Endothelial cell of umbilical vein (primary cell): ENCODE measurements around the gene SYCP3.

Source experiments
- EZH2 ChIP-seq: IDR thresholded peaks from 2 replicates; pipeline ENCODE4 v1.6.1; 2012; ENCODE audit warnings: borderline replicate concordance, low read depth, mild to moderate bottlenecking, moderate library complexity, low read length, inconsistent platforms; ENCODE audit not compliant: severe bottlenecking
- GATA2 ChIP-seq: IDR thresholded peaks from 2 replicates; pipeline ENCODE4 v1.7.0; 2011; ENCODE audit warnings: low read depth, mild to moderate bottlenecking, moderate library complexity, mixed read lengths, low read length; ENCODE audit not compliant: insufficient read length, insufficient read depth
- JUN ChIP-seq: IDR thresholded peaks from 2 replicates; pipeline ENCODE4 v1.6.1; 2011; ENCODE audit warnings: borderline replicate concordance, low read depth; ENCODE audit not compliant: insufficient read length, insufficient read depth
- MYC ChIP-seq: IDR thresholded peaks from one replicate; pipeline ENCODE4 v1.6.1; 2011; ENCODE audit warnings: mild to moderate bottlenecking, low read depth, low read length
- POLR2A ChIP-seq: IDR thresholded peaks from 2 replicates; pipeline ENCODE4 v1.6.1; 2012; ENCODE audit warnings: low read depth, mild to moderate bottlenecking, control low read depth, low read length
- POLR2AphosphoS5 ChIP-seq: IDR thresholded peaks from 2 replicates; pipeline ENCODE4 v1.6.1; 2012; ENCODE audit warnings: low read depth, mild to moderate bottlenecking, control low read depth, low read length, moderate library complexity; ENCODE audit not compliant: insufficient read depth
- TF ChIP-seq, protein P1 (sequence below), 2 donors: IDR thresholded peaks; 1 replicate in 1 of 2; 2 replicates in 1 of 2; pipeline ENCODE4 v1.5.1; 2011; ENCODE audit warnings: low read length in 2 of 2, mild to moderate bottlenecking in 2 of 2, moderate library complexity in 2 of 2, control low read depth in 1 of 2, inconsistent platforms in 1 of 2, low read depth in 1 of 2; ENCODE audit not compliant: insufficient read depth in 1 of 2; ENCODE audit errors: extremely low read depth in 1 of 2
- TF ChIP-seq, protein P2 (sequence below): IDR thresholded peaks from 2 replicates; pipeline ENCODE4 v1.6.1; 2011; ENCODE audit not compliant: insufficient read depth, insufficient read length

- TF ChIP-seq GATA2 (no peak), EZH2 (no peak), POLR2A (no peak), POLR2AphosphoS5 (no peak), JUN (no peak), MYC (no peak)
- TF ChIP-seq, protein P1, sequence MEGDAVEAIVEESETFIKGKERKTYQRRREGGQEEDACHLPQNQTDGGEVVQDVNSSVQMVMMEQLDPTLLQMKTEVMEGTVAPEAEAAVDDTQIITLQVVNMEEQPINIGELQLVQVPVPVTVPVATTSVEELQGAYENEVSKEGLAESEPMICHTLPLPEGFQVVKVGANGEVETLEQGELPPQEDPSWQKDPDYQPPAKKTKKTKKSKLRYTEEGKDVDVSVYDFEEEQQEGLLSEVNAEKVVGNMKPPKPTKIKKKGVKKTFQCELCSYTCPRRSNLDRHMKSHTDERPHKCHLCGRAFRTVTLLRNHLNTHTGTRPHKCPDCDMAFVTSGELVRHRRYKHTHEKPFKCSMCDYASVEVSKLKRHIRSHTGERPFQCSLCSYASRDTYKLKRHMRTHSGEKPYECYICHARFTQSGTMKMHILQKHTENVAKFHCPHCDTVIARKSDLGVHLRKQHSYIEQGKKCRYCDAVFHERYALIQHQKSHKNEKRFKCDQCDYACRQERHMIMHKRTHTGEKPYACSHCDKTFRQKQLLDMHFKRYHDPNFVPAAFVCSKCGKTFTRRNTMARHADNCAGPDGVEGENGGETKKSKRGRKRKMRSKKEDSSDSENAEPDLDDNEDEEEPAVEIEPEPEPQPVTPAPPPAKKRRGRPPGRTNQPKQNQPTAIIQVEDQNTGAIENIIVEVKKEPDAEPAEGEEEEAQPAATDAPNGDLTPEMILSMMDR (IDR thresholded peaks at IDR 0.05; ENCODE audit: extremely low read depth in 1 of 2, insufficient read depth in 1 of 2, low read depth in 1 of 2, low read length in 2 of 2) = no peak
- TF ChIP-seq, protein P2, sequence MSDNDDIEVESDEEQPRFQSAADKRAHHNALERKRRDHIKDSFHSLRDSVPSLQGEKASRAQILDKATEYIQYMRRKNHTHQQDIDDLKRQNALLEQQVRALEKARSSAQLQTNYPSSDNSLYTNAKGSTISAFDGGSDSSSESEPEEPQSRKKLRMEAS = no peak
Measured at GRCh38 chr12:101746661-101747060, 7.4 kb upstream of the SYCP3 start.
